NT2/D1 (cell line): ENCODE results near the gene TTC12.

Experiments
- DNase-seq: peaks from one replicate; pipeline ENCODE4 v3.0.0-alpha.2; 2011; ENCODE audit warnings: low read depth, low spot score
- H3K27me3 ChIP-seq: 2 replicates; pipeline ENCODE4 v1.6.0; 2011; ENCODE audit warnings: mild to moderate bottlenecking; ENCODE audit not compliant: insufficient read length, insufficient read depth
- H3K36me3 ChIP-seq: 2 replicates; pipeline ENCODE4 v1.6.1; 2011; ENCODE audit warnings: mild to moderate bottlenecking, low read length, mixed read lengths; ENCODE audit not compliant: insufficient read depth, insufficient read length
- H3K4me1 ChIP-seq: 2 replicates; pipeline ENCODE4 v1.5.1; 2011; ENCODE audit not compliant: insufficient read depth, insufficient read length
- H3K4me3 ChIP-seq: 2 replicates; pipeline ENCODE4 v1.5.1; 2011; ENCODE audit warnings: low read depth; ENCODE audit not compliant: insufficient read length
- H3K9ac ChIP-seq: 2 replicates; pipeline ENCODE4 v1.6.0; 2011; ENCODE audit warnings: low read depth; ENCODE audit not compliant: insufficient read length
- H3K9me3 ChIP-seq: 2 replicates; pipeline ENCODE4 v1.5.1; 2011; ENCODE audit warnings: mild to moderate bottlenecking, low read length; ENCODE audit not compliant: insufficient read depth
- SUZ12 ChIP-seq: IDR thresholded peaks from 2 replicates; pipeline ENCODE4 v1.6.1; 2011; ENCODE audit not compliant: insufficient read length, insufficient read depth; ENCODE audit errors: extremely low read depth
- YY1 ChIP-seq: IDR thresholded peaks from 2 replicates; pipeline ENCODE4 v1.6.1; 2011; ENCODE audit not compliant: insufficient read length, insufficient read depth
- ZNF274 ChIP-seq: IDR thresholded peaks from 2 replicates; pipeline ENCODE4 v1.6.1; 2011; ENCODE audit warnings: mild to moderate bottlenecking, low read depth, low read length

The TTC12 gene

GRCh38 chr11:113304916-113305315 lies 9.5 kb upstream of the TTC12 start:
- TF ChIP-seq SUZ12: no peak
- no peak for TF ChIP-seq ZNF274
- no peak for TF ChIP-seq YY1
- DNase-seq: no peak
- no peaks in the 10 kb centered on the region for H3K4me1 ChIP-seq
- no peaks in the 10 kb centered on the region for H3K27me3 ChIP-seq
- H3K36me3 ChIP-seq: no peaks in the 10 kb centered on the region
- no peak overlapping the region for H3K4me3 ChIP-seq
- no peak overlapping the region for H3K9ac ChIP-seq
- no peaks in the 10 kb centered on the region for H3K9me3 ChIP-seq

- TF ChIP-seq YY1 (no peak), SUZ12 (no peak), ZNF274 (no peak)
- Histone ChIP-seq H3K9ac (no peak overlapping the region), H3K4me1 (no peaks in the 10 kb centered on the region), H3K4me3 (no peak overlapping the region), H3K9me3 (no peaks in the 10 kb centered on the region), H3K27me3 (no peaks in the 10 kb centered on the region), H3K36me3 (no peaks in the 10 kb centered on the region)
- peak; percentile 50 for DNase-seq
Measured at GRCh38 chr11:113305440-113306336, 8.7 kb upstream of the TTC12 start.

- Histone ChIP-seq H3K27me3 (peaks cover 5% of the 10 kb centered on the region), H3K9me3 (no peaks in the 10 kb centered on the region), H3K36me3 (no peaks in the 10 kb centered on the region), H3K4me3 (no peak overlapping the region), H3K9ac (no peak overlapping the region), H3K4me1 (no peaks in the 10 kb centered on the region)
- DNase-seq: no peak
- TF ChIP-seq SUZ12: no peak
- no peak for TF ChIP-seq YY1
- no peak for TF ChIP-seq ZNF274
Measured at GRCh38 chr11:113308601-113309000, 5.8 kb upstream of the TTC12 start.

GRCh38 chr11:113311536-113311935 lies 2.8 kb upstream of the TTC12 start:
- Histone ChIP-seq H3K9ac (no peak overlapping the region), H3K36me3 (peaks cover 3% of the 10 kb centered on the region), H3K4me3 (no peak overlapping the region), H3K9me3 (no peaks in the 10 kb centered on the region), H3K4me1 (no peaks in the 10 kb centered on the region), H3K27me3 (peaks cover 10% of the 10 kb centered on the region)
- TF ChIP-seq SUZ12 (no peak), YY1 (no peak), ZNF274 (no peak)
- no peak for DNase-seq

- Histone ChIP-seq H3K27me3 (peaks cover 10% of the 10 kb centered on the region), H3K4me3 (no peak overlapping the region), H3K36me3 (peaks cover 14% of the 10 kb centered on the region), H3K9me3 (no peaks in the 10 kb centered on the region), H3K9ac (no peak overlapping the region), H3K4me1 (no peaks in the 10 kb centered on the region)
- no peak for DNase-seq
- no peak for TF ChIP-seq ZNF274
- TF ChIP-seq YY1: no peak
- no peak for TF ChIP-seq SUZ12
Measured at GRCh38 chr11:113313601-113314000, 782 bp upstream of the TTC12 start.

GRCh38 chr11:113314065-113314388 lies 356 bp upstream of the TTC12 start:
- Histone ChIP-seq H3K27me3 (peaks cover 10% of the 10 kb centered on the region), H3K4me3 (no peak overlapping the region), H3K9me3 (no peaks in the 10 kb centered on the region), H3K4me1 (no peaks in the 10 kb centered on the region), H3K36me3 (peaks cover 16% of the 10 kb centered on the region), H3K9ac (no peak overlapping the region)
- no peak for TF ChIP-seq ZNF274
- TF ChIP-seq SUZ12: no peak
- TF ChIP-seq YY1: no peak
- no peak for DNase-seq

- DNase-seq: no peak
- H3K36me3 ChIP-seq: peaks cover 16% of the 10 kb centered on the region
- TF ChIP-seq SUZ12: no peak
- TF ChIP-seq ZNF274: no peak
- no peak for TF ChIP-seq YY1
- H3K4me3 ChIP-seq: no peak overlapping the region
- H3K27me3 ChIP-seq: peaks cover 10% of the 10 kb centered on the region
- H3K9me3 ChIP-seq: no peaks in the 10 kb centered on the region; the same call in 1 of the 2 replicates
- no peaks in the 10 kb centered on the region for H3K4me1 ChIP-seq
- no peak overlapping the region for H3K9ac ChIP-seq
Measured at GRCh38 chr11:113315811-113316210, 1.4 kb downstream of the TTC12 start.

GRCh38 chr11:113316256-113316655 lies 1.9 kb downstream of the TTC12 start:
- H3K27me3 ChIP-seq: peaks cover 10% of the 10 kb centered on the region
- H3K9me3 ChIP-seq: no peaks in the 10 kb centered on the region; the same call in 1 of the 2 replicates
- H3K36me3 ChIP-seq: peaks cover 16% of the 10 kb centered on the region
- TF ChIP-seq ZNF274 (no peak), SUZ12 (no peak), YY1 (no peak)
- DNase-seq: no peak
- H3K4me1 ChIP-seq: no peaks in the 10 kb centered on the region
- no peak overlapping the region for H3K9ac ChIP-seq
- no peak overlapping the region for H3K4me3 ChIP-seq
